OCI-LY1 (cell line): ENCODE data around the gene CRACDL.

Experiments used
- H2AFZ ChIP-seq: fragments of 200-600 bp; sonication (generic), shearing (Covaris generic); 2 replicates; pipeline ENCODE4 v1.6.0; 2014; ENCODE audit warnings: antibody characterized with exemption, mild to moderate bottlenecking, low read length
- H3F3A ChIP-seq: fragments of 200-600 bp; sonication (generic), shearing (Covaris generic); 2 replicates; pipeline ENCODE4 v1.6.0; 2014; ENCODE audit warnings: mild to moderate bottlenecking, antibody characterized with exemption, low read length, moderate library complexity; ENCODE audit not compliant: insufficient read depth
- H3K27ac ChIP-seq: fragments of 200-600 bp; sonication (generic); 2 replicates; pipeline ENCODE4 v1.5.1; 2014; ENCODE audit warnings: low read length, mixed run types, mild to moderate bottlenecking, low read depth; ENCODE audit not compliant: poor library complexity, severe bottlenecking
- H3K27me3 ChIP-seq: fragments of 200-600 bp; sonication (generic); 2 replicates; pipeline ENCODE4 v1.6.0; 2014; ENCODE audit warnings: antibody characterized with exemption, mild to moderate bottlenecking, low read length, moderate library complexity; ENCODE audit not compliant: insufficient read depth
- H3K36me3 ChIP-seq: fragments of 200-600 bp; sonication (generic); 2 replicates; pipeline ENCODE4 v1.6.1; 2014; ENCODE audit warnings: mild to moderate bottlenecking, antibody characterized with exemption, low read length, moderate library complexity, mixed read lengths; ENCODE audit not compliant: insufficient read depth
- H3K4me1 ChIP-seq: fragments of 200-600 bp; sonication (generic); 2 replicates; pipeline ENCODE4 v1.5.1; 2014; ENCODE audit warnings: mild to moderate bottlenecking, low read length, moderate library complexity; ENCODE audit not compliant: insufficient read depth, severe bottlenecking
- H3K4me2 ChIP-seq: fragments of 200-600 bp; sonication (generic), shearing (Covaris generic); 2 replicates; pipeline ENCODE4 v1.6.1; 2014; ENCODE audit warnings: low read length
- H3K4me3 ChIP-seq: fragments of 200-600 bp; sonication (generic); 2 replicates; pipeline ENCODE4 v1.5.1; 2014; ENCODE audit warnings: low read length, low read depth, mild to moderate bottlenecking, mixed read lengths; ENCODE audit not compliant: poor library complexity, severe bottlenecking
- H3K79me2 ChIP-seq: fragments of 200-600 bp; shearing (Covaris generic); 2 replicates; pipeline ENCODE4 v1.6.1; 2016; ENCODE audit warnings: mixed run types, low read length, mixed read lengths; ENCODE audit not compliant: insufficient read depth
- H3K9ac ChIP-seq: fragments of 200-600 bp; sonication (generic), shearing (Covaris generic); 2 replicates; pipeline ENCODE4 v1.6.1; 2014; ENCODE audit warnings: mild to moderate bottlenecking, low read length, mixed read lengths
- H3K9me2 ChIP-seq: fragments of 200-600 bp; sonication (generic), shearing (Covaris generic); 2 replicates; pipeline ENCODE4 v1.6.1; 2014; ENCODE audit warnings: low read depth, mild to moderate bottlenecking, low read length, mixed read lengths
- H3K9me3 ChIP-seq: fragments of 200-600 bp; shearing (Covaris generic); 2 replicates; pipeline ENCODE4 v1.6.1; 2014; ENCODE audit warnings: low read length, mixed read lengths
- H4K20me1 ChIP-seq: fragments of 200-600 bp; sonication (generic), shearing (Covaris generic); 2 replicates; pipeline ENCODE4 v1.6.0; 2016; ENCODE audit warnings: mild to moderate bottlenecking, low read length; ENCODE audit not compliant: insufficient read depth
- CTCF ChIP-seq: fragments of 200-600 bp; sonication (generic), shearing (Covaris generic); IDR thresholded peaks from 2 replicates; pipeline ENCODE4 v1.5.1; 2017; ENCODE audit warnings: mild to moderate bottlenecking, antibody characterized with exemption, low read length, moderate library complexity, mixed read lengths
- EZH2 ChIP-seq: fragments of 200-600 bp; sonication (generic), shearing (Covaris generic); IDR thresholded peaks from 2 replicates; pipeline ENCODE4 v1.8.0; 2017; ENCODE audit warnings: borderline replicate concordance, mixed run types, mild to moderate bottlenecking, antibody characterized with exemption, low read length, moderate library complexity, mixed read lengths

Gene CRACDL

GRCh38 chr2:98914713-98915580 lies 21.1 kb downstream of the CRACDL start:
- H3K27me3 ChIP-seq = peaks cover 3% of the 10 kb centered on the region; the same call in 1 of the 2 replicates
- H3K9me3 ChIP-seq = no peaks in the 10 kb centered on the region
- TF ChIP-seq EZH2 (no peak), CTCF (no peak)
- no peaks in the 10 kb centered on the region for H3F3A ChIP-seq
- no peak overlapping the region for H3K9ac ChIP-seq
- H3K79me2 ChIP-seq = no peaks in the 10 kb centered on the region
- H3K4me3 ChIP-seq = no peak overlapping the region
- H2AFZ ChIP-seq = no peak overlapping the region
- H4K20me1 ChIP-seq = no peaks in the 10 kb centered on the region
- H3K27ac ChIP-seq = no peak overlapping the region
- peaks cover 15% of the 10 kb centered on the region for H3K4me1 ChIP-seq
- no peaks in the 10 kb centered on the region for H3K9me2 ChIP-seq
- no peaks in the 10 kb centered on the region for H3K36me3 ChIP-seq
- H3K4me2 ChIP-seq = no peak overlapping the region

GRCh38 chr2:98913916-98914712 lies 21.9 kb downstream of the CRACDL start:
- Histone ChIP-seq H3K4me3 (no peak overlapping the region), H4K20me1 (no peaks in the 10 kb centered on the region), H3K9me2 (no peaks in the 10 kb centered on the region), H3K27ac (no peak overlapping the region), H3K4me2 (no peak overlapping the region), H3K9me3 (no peaks in the 10 kb centered on the region), H2AFZ (no peak overlapping the region), H3K36me3 (no peaks in the 10 kb centered on the region), H3K79me2 (no peaks in the 10 kb centered on the region), H3K27me3 (peaks cover 3% of the 10 kb centered on the region; the same call in 1 of the 2 replicates), H3K9ac (no peak overlapping the region), H3F3A (no peaks in the 10 kb centered on the region), H3K4me1 (peaks cover 23% of the 10 kb centered on the region)
- TF ChIP-seq EZH2 = no peak
- no peak for TF ChIP-seq CTCF

- no peaks in the 10 kb centered on the region for H3K9me3 ChIP-seq
- peaks cover 32% of the 10 kb centered on the region for H3K4me1 ChIP-seq
- H3K4me2 ChIP-seq = no peak overlapping the region
- no peak overlapping the region for H3K27ac ChIP-seq
- H3K9me2 ChIP-seq = no peaks in the 10 kb centered on the region
- no peaks in the 10 kb centered on the region for H4K20me1 ChIP-seq
- no peak overlapping the region for H3K4me3 ChIP-seq
- TF ChIP-seq CTCF (no peak), EZH2 (no peak)
- H2AFZ ChIP-seq = no peak overlapping the region
- H3K79me2 ChIP-seq = no peaks in the 10 kb centered on the region
- H3K27me3 ChIP-seq = no peaks in the 10 kb centered on the region
- H3K9ac ChIP-seq = no peak overlapping the region
- H3F3A ChIP-seq = no peaks in the 10 kb centered on the region
- no peaks in the 10 kb centered on the region for H3K36me3 ChIP-seq
These were observed 22.8 kb downstream of the CRACDL start for GRCh38 chr2:98912957-98913915.
